HG03432 (cell line): ENCODE measurements around the gene SYNCRIP.
"Not testable (repeated sequence)": the region's sequence is repeated elsewhere in the genome, so short reads cannot be mapped to it uniquely, and the experiment has no call there.

Experiments used
- ATAC-seq: cut with Tn5 transposase; IDR thresholded peaks from one replicate; pipeline ENCODE4 v1.9.1; 2021; ENCODE audit warnings: mild to moderate bottlenecking, moderate library complexity; ENCODE audit not compliant: unreplicated experiment

The SYNCRIP gene

DNA sequence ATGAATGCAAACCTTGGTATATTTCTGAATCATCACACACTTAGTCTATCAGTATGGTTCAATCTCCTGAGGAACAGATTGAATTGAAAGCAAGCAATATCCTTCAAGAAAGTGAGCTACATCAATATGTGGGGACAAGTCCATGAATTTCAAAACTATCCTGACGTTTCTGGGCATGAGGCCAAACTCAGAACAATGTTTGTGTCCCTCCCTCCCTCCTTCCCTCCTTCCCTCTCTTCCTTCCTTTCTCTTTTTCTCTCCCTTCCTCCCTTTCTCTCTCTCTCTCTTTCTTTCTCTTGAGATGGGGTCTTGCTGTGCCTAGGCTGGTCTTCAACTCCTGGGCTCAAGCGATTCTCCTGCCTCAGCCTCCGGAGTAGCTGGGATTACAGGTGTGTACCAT lies 27.9 kb upstream of the SYNCRIP start:
- ATAC-seq = no peak

DNA sequence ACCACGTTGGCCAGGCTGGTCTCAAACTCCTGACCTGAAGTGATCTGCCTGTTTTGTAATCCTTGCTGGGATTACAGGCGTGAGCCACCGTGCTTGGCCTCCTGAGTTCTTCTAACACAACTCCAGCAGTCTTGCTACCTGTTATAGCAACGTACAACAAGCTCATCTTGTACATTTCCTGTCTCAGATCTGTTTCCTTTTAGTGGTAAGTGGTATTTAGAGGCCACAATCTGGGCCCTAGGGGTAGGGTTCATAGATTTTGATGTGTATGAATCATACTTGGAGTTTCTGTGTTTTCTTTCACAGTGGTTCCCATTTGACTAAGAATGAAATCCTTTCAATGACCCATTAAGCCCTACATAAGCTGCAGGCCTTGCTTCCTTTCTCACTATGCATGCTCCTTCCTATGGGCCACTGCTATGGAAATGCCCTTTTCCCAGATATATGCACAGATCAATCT lies 27.1 kb upstream of the SYNCRIP start:
- ATAC-seq = peak; percentile 96

DNA sequence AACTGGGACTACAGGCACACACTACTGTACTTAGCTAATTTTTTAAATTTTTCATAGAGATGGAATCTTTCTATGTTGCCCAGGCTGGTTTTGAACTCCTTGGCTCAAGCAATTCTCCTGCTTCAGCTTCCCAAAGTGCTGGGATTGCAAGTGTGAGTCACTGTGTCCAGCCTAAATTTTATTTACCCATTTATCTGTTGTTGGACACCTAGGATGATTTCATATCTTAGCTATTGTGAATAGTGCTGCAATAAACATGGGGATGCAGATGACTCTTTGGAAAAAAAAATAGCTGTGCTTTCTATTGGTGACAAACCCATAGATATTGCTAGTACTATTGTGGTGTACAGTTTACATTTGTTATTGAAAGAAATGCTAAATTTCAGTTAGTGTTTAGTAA lies 19.6 kb upstream of the SYNCRIP start:
- no peak for ATAC-seq

DNA sequence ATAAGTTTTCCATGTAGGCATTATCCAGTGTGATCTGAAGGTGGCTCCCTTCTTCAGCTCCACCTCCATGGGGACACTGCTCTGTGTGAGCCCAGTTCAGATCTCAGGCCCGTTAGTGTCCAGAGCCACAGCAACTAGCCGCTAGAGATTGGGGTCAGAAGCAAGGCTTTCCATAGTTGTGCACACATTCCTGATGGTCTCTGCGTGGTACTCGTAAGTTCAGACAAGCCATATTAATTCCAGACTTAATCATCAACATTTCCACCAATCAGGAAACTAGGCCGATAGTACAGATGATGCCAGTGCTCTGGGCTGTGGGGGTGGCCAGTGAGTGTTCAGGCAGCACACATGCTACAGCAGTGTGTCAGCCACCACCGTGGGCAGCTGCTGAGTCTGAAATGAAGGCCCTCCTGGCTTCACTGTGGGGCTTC lies 17.5 kb upstream of the SYNCRIP start:
- no peak for ATAC-seq

DNA sequence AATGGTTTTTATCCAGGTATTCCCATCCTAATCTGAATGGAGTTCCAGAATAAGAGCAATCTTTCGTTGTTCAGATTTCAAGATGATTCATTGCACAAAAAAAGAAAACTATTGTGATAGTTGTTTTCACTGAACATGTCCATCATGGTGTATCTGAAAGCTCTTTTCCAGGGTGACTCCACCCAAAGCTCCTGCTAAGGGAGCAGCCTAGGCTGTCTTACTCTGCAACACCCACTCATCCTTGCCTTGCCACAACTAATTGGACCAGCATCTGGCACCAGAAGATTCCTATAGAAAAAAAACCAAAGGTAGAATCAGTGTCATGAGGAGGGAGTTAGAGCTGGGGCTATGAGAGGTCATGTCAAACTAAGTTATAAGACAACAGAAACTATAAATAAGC lies 7.9 kb upstream of the SYNCRIP start:
- no peak for ATAC-seq

GRCh38 chr6:85644279-85644762 lies 1.6 kb upstream of the SYNCRIP start:
- ATAC-seq = no peak

DNA sequence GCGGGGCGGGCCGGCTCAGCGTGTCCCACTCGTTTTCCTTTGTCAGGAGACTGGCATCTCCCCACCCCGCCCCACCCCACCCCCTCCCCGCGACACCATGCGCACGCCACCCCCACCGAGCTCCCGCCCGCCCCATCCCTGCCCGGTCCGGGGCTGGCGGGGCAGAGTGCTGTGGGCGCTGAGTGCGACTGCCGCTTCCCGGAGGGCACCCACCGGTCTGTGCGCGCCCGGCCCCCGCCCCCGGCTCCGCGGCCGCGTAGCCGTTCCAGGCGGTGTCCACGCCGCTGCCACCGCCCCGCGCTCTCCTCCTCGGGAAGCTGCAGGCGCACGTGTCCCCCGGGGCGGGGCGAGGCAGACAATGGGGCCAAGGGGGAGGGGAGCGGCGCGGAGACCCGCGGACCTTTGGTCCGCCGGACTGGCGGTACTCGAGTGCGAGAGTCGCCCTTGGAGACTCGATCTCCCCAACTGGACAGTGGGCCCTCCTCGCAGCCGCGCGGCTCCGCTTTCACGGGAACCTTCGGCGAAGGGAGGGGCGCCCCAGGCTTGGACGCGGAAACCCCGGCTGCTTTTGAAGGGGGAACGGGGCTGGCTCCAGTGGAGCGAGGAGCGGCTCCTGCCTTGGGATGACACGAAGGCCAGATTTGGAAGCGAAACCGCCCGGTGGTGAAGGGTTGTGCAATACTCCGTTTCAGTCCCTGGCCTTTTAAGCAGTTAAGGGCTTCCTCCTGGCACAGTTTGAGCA lies 1.0 kb upstream of the SYNCRIP start:
- ATAC-seq = peak; percentile 59

- ATAC-seq = no peak
Measured at GRCh38 chr6:85641897-85642773, 551 bp downstream of the SYNCRIP start.

DNA sequence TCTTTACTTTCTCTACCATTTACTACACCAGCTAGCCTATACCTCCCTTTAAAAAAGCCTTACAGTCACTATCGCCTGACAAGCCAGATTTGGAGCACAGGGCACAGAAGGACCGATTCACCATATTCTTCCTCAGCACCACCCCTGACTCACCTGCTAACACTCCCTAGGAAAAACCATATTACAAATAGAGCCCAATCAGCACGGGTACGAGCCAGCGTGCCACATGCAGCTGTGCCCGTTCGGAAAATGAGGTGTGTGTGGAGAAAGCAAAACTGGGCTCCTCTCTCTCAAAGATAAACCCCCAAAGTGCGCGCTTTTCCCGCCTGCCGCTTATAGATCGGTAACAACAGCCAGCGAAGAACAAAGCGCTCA lies 1.2 kb downstream of the SYNCRIP start:
- ATAC-seq = no peak

- ATAC-seq = no peak
Measured at GRCh38 chr6:85640821-85641220, 1.9 kb downstream of the SYNCRIP start.

DNA sequence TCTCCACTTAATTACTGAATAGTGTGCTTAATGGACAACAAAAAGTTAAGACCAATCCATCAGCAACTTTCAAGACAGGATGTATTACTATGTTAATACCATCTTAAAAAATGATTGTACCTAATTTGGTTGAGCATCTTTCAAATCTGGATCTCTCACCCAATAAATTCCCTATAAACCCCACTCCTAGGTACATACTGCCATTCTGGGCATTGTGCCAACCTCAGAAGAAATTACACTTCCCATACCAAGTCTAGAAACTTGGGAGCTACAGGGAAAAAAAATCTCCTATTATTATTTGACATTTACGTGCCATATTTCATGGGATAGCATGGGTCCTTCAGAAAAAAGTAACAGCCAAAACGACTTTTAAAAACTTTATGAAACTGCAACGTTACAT lies 5.1 kb downstream of the SYNCRIP start:
- ATAC-seq = no peak

- ATAC-seq = no peak
Measured at GRCh38 chr6:85632164-85632942, 10.3 kb downstream of the SYNCRIP start.

- ATAC-seq = not testable (repeated sequence)
Measured at GRCh38 chr6:85631117-85631516, 11.6 kb downstream of the SYNCRIP start.

DNA sequence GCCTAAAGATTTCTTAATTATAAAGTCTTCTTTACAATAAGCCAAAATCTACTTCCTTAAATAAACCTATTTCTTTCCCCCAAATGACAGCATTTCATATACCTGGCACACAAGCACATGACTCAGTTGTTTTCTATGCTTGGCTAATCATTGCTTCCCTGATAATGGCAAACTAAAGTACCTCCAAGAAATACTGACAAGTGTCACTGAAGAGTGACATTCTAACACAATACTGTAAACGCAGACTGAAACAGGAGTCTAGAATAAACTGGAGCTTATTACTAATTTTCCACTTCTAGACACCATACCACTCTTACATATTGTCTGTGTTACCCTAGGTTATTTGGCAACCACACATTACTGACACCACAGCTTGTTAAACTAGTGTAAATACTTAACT lies 14.3 kb downstream of the SYNCRIP start:
- no peak for ATAC-seq

DNA sequence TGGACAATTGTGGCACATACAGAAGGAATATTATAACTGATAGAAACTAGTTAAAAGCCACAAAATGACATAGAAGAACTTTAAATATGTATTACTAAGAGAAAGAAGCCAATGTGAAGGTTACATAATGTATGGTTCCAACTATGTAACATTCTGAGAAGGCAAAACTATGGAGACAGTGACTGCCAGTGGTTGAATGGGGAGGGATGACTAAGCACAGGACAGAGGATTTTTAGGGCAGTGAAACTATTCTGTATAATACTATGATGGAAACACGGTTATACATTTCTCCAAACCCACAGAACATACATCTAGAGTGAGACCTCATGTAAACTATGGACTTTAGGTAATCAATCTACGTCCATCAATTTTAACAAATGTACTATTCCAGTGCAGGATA lies 22.4 kb downstream of the SYNCRIP start:
- no peak for ATAC-seq

GRCh38 chr6:85614780-85615179 lies 27.9 kb downstream of the SYNCRIP start:
- ATAC-seq = no peak

GRCh38 chr6:85612690-85613474 lies 29.8 kb downstream of the SYNCRIP start:
- no peak for ATAC-seq

GRCh38 chr6:85610182-85610895 lies 32.3 kb downstream of the SYNCRIP start:
- ATAC-seq = no peak

DNA sequence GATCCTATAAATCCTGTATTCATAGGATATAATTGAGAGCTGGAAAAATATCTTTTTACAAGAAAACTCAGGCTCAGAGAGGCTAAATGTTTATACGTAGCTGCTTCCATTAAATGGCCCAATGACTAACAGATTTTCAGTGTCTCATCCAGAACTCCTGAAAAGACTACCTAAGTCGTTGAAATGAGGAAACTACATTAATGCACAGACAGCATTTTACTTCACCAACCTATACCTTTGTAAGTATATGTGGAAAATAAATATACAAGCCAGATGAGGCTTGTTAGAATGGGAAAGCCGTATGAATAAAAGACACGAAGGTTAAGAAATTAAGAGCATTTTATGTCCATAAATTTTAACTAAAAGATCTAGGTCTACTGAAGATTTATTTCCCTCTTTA lies 40.6 kb downstream of the SYNCRIP start:
- ATAC-seq = no peak
